ENCODE results near the gene LDB2. TPM values are rescaled to one million over a fixed set of nuclear protein-coding genes. Genes with fewer than 3 reads are reported as not detected.
"Not testable (repeated sequence)": the region's sequence is repeated elsewhere in the genome, so short reads cannot be mapped to it uniquely, and the experiment has no call there.

LDB2 gene
- total and polyA plus RNA-seq, 2 donors (not counting 3 experiments of a cell fraction or from before 2014, with no cell fraction given) = 127 to 223 TPM

GRCh38 chr4:16569790-16570189, 328.7 kb downstream of the LDB2 start:
- no peaks in the 10 kb centered on the region for H4K20me1 ChIP-seq (replicated peaks; ENCODE audit: control insufficient read depth, extremely low read depth, insufficient read depth, low read length)
- no peak overlapping the region for H3K27ac ChIP-seq (ENCODE audit: insufficient read depth, low read depth, low read length)
- dilution Hi-C loops (cut with MboI; ENCODE audit: extremely low pct_ligation_motif_present, low sequenced_read_pairs) = no loop called here
- DNase-seq (ENCODE audit: low read depth, low spot score) (no peak), FAIRE-seq (no peak)
- no peaks in the 10 kb centered on the region for H3K4me1 ChIP-seq (ENCODE audit: control insufficient read depth, extremely low read depth, insufficient read depth, low read length)
- H2AFZ ChIP-seq (ENCODE audit: low read depth, low read length) = no peak overlapping the region
- POLR2A ChIA-PET = no interaction called here
- no peaks in the 10 kb centered on the region for H3K27me3 ChIP-seq (ENCODE audit: control insufficient read depth in 2 of 2, insufficient read depth in 2 of 2, low read length in 2 of 2)
- CTCF ChIA-PET = no interaction called here
- H3K9me1 ChIP-seq (replicated peaks; ENCODE audit: control insufficient read depth, extremely low read depth, insufficient read depth, low read length) = no peaks in the 10 kb centered on the region
- no peak overlapping the region for H3K4me3 ChIP-seq (replicated peaks in 1 of 3; ENCODE audit: insufficient read depth in 1 of 3, low read depth in 1 of 3, low read length in 3 of 3)
- H3K4me2 ChIP-seq (ENCODE audit: insufficient read depth, low read length) = no peak overlapping the region
- no peaks in the 10 kb centered on the region for H3K36me3 ChIP-seq (ENCODE audit: control insufficient read depth in 2 of 2, extremely low read depth in 1 of 2, insufficient read depth in 2 of 2, low read length in 2 of 2)
- no peak overlapping the region for H3K9ac ChIP-seq (replicated peaks; ENCODE audit: extremely low read depth, insufficient read depth, low read length)
- H3K9me3 ChIP-seq (replicated peaks; ENCODE audit: control insufficient read depth, insufficient read depth, low read length) = no peaks in the 10 kb centered on the region
- no TSS peak for BruUV-seq (replicated peaks)
- H3K79me2 ChIP-seq (ENCODE audit: control insufficient read depth, insufficient read depth, low read length) = no peaks in the 10 kb centered on the region
- intact Hi-C loops (cut with micrococcal nuclease) = no loop called here
- TF ChIP-seq POLR2A (IDR thresholded peaks at IDR 0.05; ENCODE audit: low read depth, low read length) (no peak), JUN (IDR thresholded peaks at IDR 0.05; ENCODE audit: borderline replicate concordance, insufficient read depth, insufficient read length, low read depth) (no peak), MAX (IDR thresholded peaks at IDR 0.05; ENCODE audit: insufficient read depth, insufficient read length) (no peak), EZH2 (IDR thresholded peaks at IDR 0.05; ENCODE audit: borderline replicate concordance, low read depth, low read length, severe bottlenecking) (no peak), FOS (IDR thresholded peaks at IDR 0.05; ENCODE audit: borderline replicate concordance, insufficient read depth, low read length) (no peak), POLR2AphosphoS5 (IDR thresholded peaks at IDR 0.05; ENCODE audit: insufficient read depth, low read depth, low read length) (no peak), GATA2 (IDR thresholded peaks at IDR 0.05; ENCODE audit: insufficient read depth, insufficient read length, low read depth, low read length) (no peak), CTCF (IDR thresholded peaks at IDR 0.05; ENCODE audit: extremely low read depth in 1 of 2, insufficient read depth in 1 of 2, low read depth in 1 of 2, low read length in 2 of 2) (no peak), MYC (IDR thresholded peaks at IDR 0.05; ENCODE audit: low read depth, low read length) (no peak)

GRCh38 chr4:16557316-16557715, 341.1 kb downstream of the LDB2 start:
- FAIRE-seq; dilution Hi-C loops (cut with MboI; ENCODE audit: extremely low pct_ligation_motif_present, low sequenced_read_pairs); H3K4me1 ChIP-seq (ENCODE audit: control insufficient read depth, extremely low read depth, insufficient read depth, low read length); H3K27ac ChIP-seq (ENCODE audit: insufficient read depth, low read depth, low read length); H3K36me3 ChIP-seq (ENCODE audit: control insufficient read depth in 2 of 2, extremely low read depth in 1 of 2, insufficient read depth in 2 of 2, low read length in 2 of 2); H3K79me2 ChIP-seq (ENCODE audit: control insufficient read depth, insufficient read depth, low read length); BruUV-seq (replicated peaks); H3K9me1 ChIP-seq (replicated peaks; ENCODE audit: control insufficient read depth, extremely low read depth, insufficient read depth, low read length); H2AFZ ChIP-seq (ENCODE audit: low read depth, low read length); H3K9ac ChIP-seq (replicated peaks; ENCODE audit: extremely low read depth, insufficient read depth, low read length); H3K4me2 ChIP-seq (ENCODE audit: insufficient read depth, low read length); DNase-seq (ENCODE audit: low read depth, low spot score); CTCF ChIA-PET; H3K27me3 ChIP-seq (ENCODE audit: control insufficient read depth in 2 of 2, insufficient read depth in 2 of 2, low read length in 2 of 2); intact Hi-C loops (cut with micrococcal nuclease); POLR2A ChIA-PET; H3K9me3 ChIP-seq (replicated peaks; ENCODE audit: control insufficient read depth, insufficient read depth, low read length); H4K20me1 ChIP-seq (replicated peaks; ENCODE audit: control insufficient read depth, extremely low read depth, insufficient read depth, low read length); H3K4me3 ChIP-seq (replicated peaks in 1 of 3; ENCODE audit: insufficient read depth in 1 of 3, low read depth in 1 of 3, low read length in 3 of 3): not testable (repeated sequence)
